Germinal center (tissue), 1 donor: ENCODE data around the gene NPDC1.
A peak's percentile ranks its signal among the peaks of the same experiment; 100 is the strongest.

ENCODE experiments used
- DNase-seq: peaks from one replicate; pipeline ENCODE4 v3.0.0; 2012; ENCODE audit warnings: mixed read lengths, low spot score

Gene NPDC1

GRCh38 chr9:137056739-137057415, 10.9 kb upstream of the NPDC1 start:
- no peak for DNase-seq

- no peak for DNase-seq
Observed at GRCh38 chr9:137055385-137056364, 9.7 kb upstream of the NPDC1 start.

GRCh38 chr9:137054932-137055384, 9.0 kb upstream of the NPDC1 start:
- no peak for DNase-seq

DNA sequence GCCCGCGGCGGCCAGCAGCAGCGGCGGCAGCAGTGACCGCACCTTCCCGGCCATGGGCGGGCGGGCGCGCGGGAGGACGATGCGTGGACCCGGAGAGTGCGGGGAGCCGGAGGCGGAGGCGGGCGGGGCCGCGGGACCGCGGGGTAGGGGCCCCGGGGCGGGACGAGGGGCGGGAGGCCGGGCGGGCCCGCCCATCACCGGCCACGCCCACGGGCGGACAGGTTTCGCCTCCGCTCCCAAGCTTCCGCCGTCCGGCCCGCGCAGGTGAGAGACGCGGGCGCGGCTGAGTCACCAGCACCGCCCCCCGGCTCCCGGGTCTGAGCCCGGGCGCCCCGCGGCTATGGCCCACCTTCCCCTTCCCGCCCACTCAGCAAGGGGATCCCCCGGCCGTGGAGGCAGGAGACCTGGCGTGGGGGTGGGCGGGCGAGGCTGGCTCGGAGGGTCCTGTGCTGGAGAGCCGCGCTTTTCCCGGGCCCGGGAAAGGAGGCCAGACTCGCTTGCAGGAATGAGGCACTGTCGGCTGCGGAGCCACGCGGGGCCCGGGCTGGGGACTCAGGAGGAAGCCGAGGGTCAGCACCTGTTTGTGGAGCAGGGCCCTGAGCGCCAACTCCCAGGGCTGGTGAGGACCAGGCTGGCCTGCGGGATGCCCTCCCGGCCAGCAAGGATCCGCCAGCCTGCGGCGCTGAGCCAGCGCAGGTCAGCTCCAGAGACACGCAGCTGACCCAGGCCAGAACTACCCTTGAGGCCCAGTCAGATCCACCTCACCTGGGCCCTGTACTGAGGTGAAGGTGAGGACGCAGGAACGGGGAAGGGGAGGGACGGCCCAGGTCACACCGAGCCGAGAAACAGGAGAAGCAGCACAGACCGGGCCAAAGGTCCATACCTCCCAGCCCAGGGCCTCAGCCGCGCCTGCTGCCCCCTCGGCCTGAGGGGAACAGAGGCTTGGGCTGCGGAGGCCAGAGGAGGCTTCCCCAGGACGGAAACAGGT, 8.3 kb upstream of the NPDC1 start, which contains the start of gene ENTPD2:
ENTPD2 (minus strand) TSS at position 118 of the 988 bp plus-strand sequence; CDS start at position 54, 64 bp downstream.
- DNase-seq, result peak; percentile 62

- DNase-seq, result no peak
Observed at GRCh38 chr9:137052998-137053943, 7.3 kb upstream of the NPDC1 start.

DNA sequence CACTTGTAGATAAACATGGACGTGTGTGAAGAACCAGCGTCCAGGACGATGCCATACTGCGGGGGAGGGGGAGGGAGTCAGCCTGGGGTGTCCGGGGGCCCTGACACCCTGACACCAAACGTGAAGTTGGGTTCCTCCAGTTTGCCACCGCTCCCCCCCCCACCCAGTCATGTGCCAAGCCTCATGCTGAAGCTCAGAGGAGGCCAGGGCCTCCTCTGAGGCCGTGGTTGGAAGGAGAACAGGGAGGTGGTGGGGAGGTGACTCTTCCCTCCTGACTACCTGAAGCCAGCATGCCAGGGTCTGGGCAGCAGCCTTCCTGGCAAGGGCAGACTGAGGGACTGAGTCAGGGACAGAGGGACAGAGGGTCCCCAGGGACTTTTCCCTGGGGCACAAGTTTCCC, 6.3 kb upstream of the NPDC1 start:
- no peak for DNase-seq

- DNase-seq, result no peak
Observed at GRCh38 chr9:137051145-137051724, 5.3 kb upstream of the NPDC1 start.

DNA sequence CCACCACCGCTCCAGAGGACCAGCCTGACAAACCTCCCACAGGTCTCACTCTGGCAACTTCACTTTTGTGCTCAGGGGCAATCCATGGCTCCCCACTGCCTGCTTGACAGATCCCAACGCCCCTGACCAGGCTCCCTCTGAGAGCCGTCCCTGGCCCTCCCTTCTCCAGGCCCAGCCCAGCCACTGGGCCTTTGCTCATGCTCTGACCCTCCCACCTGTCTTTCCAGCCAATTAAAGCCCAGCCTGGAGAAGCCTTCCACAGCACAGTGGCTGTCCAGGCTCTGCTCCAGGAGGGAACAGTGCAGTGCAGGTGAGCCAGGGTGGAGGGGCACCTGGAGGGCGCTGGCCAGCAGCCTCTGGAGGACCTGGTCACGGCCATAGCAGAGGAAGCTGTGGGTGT, 4.6 kb upstream of the NPDC1 start:
- DNase-seq, result no peak

DNA sequence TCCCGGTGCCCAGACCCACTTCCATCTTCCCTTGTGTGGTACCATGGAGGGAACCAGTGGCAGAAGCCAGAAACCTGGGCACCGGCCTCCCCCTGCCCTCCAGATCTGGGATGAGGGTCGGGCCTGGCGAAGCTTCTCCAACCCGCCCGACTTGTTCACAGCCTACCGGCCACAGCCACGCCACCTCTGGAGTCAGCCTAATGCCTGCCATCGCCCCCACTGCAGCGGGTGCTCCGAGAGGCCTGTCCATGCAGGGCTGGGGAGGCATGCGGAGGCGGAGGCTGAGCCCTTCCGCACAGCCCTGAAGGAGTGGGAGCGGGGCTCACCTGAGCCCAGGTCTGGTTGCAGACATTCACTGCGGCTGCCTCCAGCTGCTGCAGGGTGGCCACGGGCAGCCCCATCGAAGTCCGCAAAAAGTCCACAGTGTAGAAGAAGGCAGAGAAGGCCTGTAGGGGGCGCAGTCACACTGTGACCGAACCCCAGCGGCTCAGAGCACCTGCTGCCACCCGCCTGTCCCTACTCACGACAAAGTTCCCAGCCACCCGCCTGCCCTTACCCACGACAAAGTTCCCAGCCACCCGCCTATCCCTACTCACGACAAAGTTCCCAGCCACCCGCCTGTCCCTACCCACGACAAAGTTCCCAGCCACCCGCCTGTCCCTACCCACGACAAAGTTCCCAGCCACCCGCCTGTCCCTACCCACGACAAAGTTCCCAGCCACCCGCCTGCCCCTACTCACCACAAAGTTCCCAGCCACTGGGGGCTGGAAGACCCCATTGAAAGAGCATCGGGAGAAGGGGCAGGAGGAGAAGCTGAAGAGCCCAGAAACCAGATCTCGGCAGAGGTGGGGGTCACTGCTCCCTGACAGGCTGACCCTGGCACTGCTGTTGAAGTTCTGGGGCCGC, 3.8 kb upstream of the NPDC1 start:
- no peak for DNase-seq

DNA sequence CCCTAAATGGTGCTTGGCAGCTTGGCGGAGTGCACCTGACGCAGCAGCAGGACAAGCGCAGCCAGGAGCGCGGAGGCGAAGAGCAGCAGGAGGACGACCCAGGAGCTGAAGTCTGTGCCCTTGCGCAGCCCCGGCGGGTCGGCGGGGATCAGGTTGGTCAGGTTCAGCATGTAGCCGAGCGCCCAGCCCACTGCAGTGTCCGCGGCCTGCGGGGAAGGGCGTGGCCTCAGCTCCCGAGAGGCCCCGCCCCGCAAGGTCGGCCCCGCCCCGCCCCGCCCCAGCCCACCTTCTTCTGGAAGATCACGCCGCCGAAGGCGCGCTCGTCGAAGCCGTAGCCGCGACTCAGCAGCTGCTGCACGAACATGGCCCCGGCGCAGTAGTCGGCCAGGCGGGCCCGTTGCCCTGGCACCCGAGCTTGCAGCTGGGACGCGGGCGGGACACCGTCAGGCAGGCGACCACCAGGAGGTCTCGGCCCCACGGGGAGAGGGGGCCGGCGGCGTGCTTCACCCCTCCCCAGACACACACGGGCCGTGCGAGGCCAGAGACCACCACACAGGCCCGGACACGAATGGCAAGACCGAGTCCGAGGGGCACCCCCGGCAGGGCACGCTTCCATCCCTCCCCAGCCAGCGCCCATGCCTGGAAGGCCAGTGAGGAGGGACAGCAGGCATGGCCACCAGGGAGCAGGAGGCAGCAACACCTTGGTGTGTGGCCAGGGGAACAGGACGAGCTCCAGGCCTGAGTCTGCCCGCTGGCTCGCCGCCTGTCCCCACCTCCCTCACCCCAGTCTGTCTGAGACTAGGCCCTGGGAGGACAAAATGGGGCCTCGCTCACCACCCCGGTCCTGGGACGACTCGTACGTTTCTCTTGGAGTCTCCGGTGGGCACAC, 2.9 kb upstream of the NPDC1 start:
- no peak for DNase-seq

DNA sequence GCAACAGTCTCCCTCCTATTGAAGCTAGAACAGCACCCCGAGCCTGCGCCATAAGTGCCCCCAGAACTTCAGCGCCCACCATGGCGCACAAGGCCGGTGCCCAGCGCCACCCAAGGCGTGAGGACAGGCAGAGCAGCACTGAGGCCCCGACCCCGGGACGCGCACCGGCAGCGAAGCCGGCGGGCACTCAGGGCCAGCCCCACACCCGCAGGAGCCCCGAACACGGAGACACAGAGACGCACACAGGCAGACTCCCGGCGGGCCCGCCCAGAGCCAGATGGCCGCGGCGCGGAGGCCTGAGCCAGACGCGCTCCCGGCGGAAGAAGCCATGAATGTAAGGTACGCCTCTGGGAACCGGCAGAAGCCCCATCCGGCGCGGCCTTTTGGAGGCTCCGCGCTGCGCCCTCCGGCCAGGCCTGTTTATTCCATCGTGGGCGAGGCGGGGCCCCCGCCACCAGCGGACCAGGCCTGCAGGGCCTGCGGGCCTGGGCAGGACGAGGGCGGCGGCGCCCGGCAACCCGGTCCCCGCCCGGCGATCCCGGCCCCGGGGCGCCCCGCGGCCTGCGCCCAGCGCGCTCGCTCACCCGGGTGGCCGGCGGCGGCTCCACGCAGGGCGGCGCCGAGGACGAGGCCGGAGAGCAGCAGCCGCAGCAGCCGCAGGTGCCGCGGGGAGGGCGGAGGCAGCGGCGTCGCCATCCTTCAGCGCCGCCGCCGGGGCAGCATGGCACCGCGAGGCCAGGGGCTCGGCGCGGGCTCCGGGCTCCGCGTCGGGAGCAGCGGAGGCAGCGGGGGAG, 486 bp downstream of the NPDC1 start:
- DNase-seq, result no peak

GRCh38 chr9:137044502-137045177, 1.3 kb downstream of the NPDC1 start:
- DNase-seq, result no peak

DNA sequence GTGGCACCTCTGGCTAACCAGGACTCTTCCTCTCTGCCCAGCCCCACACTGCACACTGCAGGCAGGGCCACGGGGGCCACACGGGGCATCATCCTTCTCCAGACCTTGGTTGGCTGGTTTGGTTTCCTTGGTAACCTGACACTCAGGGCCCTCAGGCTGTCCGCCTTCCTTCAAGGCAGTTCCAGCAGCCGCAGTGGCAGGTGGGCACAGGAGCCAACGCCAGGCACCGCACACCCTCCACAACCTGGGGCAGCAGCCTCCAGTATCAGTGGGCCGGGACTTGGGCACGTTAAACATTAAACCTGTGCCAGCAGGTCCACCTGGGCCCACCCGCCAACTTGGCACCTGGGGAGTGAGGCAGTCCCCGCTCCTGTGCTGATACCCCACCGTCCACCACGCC, 1.9 kb downstream of the NPDC1 start:
- no peak for DNase-seq

DNA sequence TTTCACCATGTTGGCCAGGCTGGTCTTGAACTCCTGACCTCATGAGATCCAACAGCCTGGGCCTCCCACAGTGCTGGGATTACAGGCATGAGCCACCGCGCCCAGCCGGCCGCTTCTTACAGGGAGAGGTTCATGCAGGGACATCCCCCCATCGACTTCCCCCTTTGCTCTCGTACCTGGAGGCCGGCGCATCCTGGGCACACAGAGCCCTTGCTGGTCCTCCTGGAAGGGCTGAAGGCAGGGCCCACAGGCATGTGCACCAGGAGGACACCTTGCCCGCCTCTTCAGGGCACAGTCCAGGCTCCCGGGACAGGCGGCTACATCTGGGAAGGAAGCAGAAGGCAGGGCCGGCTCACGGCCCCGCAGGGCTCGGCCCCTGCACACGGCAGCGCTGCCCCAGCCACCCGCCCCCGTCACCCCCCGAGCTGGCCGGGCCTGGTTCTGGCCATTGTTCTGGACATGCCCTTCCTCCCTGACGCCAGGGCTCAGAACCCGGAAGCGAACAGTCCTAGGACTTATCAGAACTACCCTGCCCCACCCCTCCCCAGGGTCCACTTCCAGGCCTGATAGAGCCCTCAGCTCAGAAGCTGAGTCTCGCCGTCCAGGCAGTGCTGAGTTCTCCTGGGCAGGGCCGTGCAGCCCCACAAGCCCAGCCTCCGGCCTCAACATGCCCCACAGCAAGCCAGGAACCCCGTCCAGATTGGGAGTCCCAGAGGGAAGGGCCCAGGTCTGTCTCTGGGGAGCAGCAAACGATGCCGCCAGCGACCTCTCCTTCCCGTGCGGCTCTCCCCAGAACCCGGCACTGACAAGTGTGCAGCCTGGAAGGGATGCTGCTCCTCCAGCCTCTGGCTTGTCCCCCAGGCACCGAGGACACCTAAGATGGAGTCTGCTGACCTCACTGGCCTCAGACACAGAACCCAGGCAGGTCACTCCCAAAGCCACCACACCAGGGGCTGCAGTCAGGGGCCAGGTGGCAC, 2.9 kb downstream of the NPDC1 start:
- no peak for DNase-seq

- no peak for DNase-seq
Observed at GRCh38 chr9:137041124-137041523, 4.9 kb downstream of the NPDC1 start.

DNA sequence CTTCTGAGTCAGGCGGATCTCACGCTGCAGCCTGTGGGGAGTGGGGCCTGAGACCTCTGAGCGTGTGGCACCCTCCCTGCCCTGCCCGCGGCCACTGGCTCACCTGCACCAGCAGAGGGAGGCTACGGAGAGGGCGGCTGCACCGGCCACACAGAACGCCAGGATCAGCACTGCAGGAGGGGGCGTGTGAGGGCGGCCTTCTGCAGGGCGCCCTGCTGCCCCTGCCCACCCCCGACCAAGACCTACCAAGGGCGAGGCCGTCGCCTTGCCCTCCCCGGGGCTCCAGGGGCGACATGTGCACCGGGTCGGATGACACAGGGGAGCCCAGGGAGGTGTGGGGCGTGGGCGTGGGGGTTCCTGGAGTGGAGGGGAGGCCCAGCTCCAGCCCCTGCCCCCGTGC, 5.4 kb downstream of the NPDC1 start:
- DNase-seq, result no peak
